ENCODE results near the gene MED26.

GRCh38 chr19:16536130-16536529 lies 91.9 kb downstream of the MED26 start:
- TF ChIP-seq CTCF (IDR thresholded peaks at IDR 0.05) (no peak), POLR2A (IDR thresholded peaks at IDR 0.05) (no peak)
